Keratinocyte (primary cell): ENCODE results near the gene CD1E. TPM values are rescaled to one million over a fixed set of nuclear protein-coding genes. Genes with fewer than 3 reads are reported as not detected.

Experiments used
- DNase-seq: peaks from one replicate; pipeline ENCODE4 v3.0.0-alpha.2; 2011; ENCODE audit warnings: low read depth, missing footprints, low spot score
- FAIRE-seq: peaks from 2 replicates; lab custom pipeline; 2011; peaks lifted over from hg19 to GRCh38; lab: Jason Lieb, UNC
- H2AFZ ChIP-seq: 2 replicates; pipeline ENCODE4 v1.6.0; 2012; ENCODE audit warnings: low read length, control low read depth, inconsistent platforms; ENCODE audit not compliant: control insufficient read depth
- H3K27ac ChIP-seq: 2 replicates; pipeline ENCODE4 v1.5.1; 2011; ENCODE audit warnings: low read length; ENCODE audit not compliant: control insufficient read depth, insufficient read depth
- H3K27me3 ChIP-seq: 3 replicates; pipeline ENCODE4 v1.6.0; 2011; ENCODE audit warnings: low read length; ENCODE audit not compliant: control insufficient read depth, insufficient read depth; ENCODE audit errors: extremely low read depth
- H3K36me3 ChIP-seq, 2 experiments: 2 replicates in 1 of 2; 3 replicates in 1 of 2; pipeline ENCODE4 v1.5.1; 2011; ENCODE audit warnings: low read length in 2 of 2, mild to moderate bottlenecking in 1 of 2; ENCODE audit not compliant: control insufficient read depth in 2 of 2, insufficient read depth in 2 of 2; ENCODE audit errors: extremely low read depth in 1 of 2
- H3K4me1 ChIP-seq: 3 replicates; pipeline ENCODE4 v1.5.1; 2011; ENCODE audit warnings: low read length; ENCODE audit not compliant: control insufficient read depth, insufficient read depth; ENCODE audit errors: extremely low read depth
- H3K4me2 ChIP-seq: 3 replicates; pipeline ENCODE4 v1.6.0; 2011; ENCODE audit warnings: low read depth, low read length; ENCODE audit not compliant: control insufficient read depth, insufficient read depth; ENCODE audit errors: extremely low read depth
- H3K4me3 ChIP-seq, 3 experiments: fragments of 200-600 bp in 1 of 3; sonication (generic) in 1 of 3; 2 replicates in 2 of 3; 3 replicates in 1 of 3; pipeline ENCODE4 v1.5.1; 2011 to 2016; ENCODE audit warnings: low read length in 3 of 3, mild to moderate bottlenecking in 3 of 3, control low read depth in 2 of 3, inconsistent platforms in 1 of 3, low read depth in 1 of 3, mixed read lengths in 1 of 3, mixed run types in 1 of 3, moderate library complexity in 1 of 3; ENCODE audit not compliant: control insufficient read depth in 2 of 3, insufficient read depth in 2 of 3; ENCODE audit errors: extremely low read depth in 1 of 3
- H3K79me2 ChIP-seq: 2 replicates; pipeline ENCODE4 v1.6.0; 2012; ENCODE audit warnings: low read length; ENCODE audit not compliant: control insufficient read depth, insufficient read depth
- H3K9ac ChIP-seq: 3 replicates; pipeline ENCODE4 v1.6.0; 2011; ENCODE audit warnings: low read length; ENCODE audit not compliant: control insufficient read depth, insufficient read depth; ENCODE audit errors: extremely low read depth
- H3K9me1 ChIP-seq: 3 replicates; pipeline ENCODE4 v1.6.0; 2011; ENCODE audit warnings: low read length; ENCODE audit not compliant: control insufficient read depth, insufficient read depth; ENCODE audit errors: extremely low read depth
- H3K9me3 ChIP-seq: 2 replicates; pipeline ENCODE4 v1.5.1; 2012; ENCODE audit warnings: low read depth, low read length; ENCODE audit not compliant: control insufficient read depth
- H4K20me1 ChIP-seq: 3 replicates; pipeline ENCODE4 v1.6.0; 2011; ENCODE audit warnings: low read length; ENCODE audit not compliant: control insufficient read depth, insufficient read depth; ENCODE audit errors: extremely low read depth
- CTCF ChIP-seq, 3 experiments: IDR thresholded peaks in 1 of 3; conservative IDR thresholded peaks in 1 of 3; optimal IDR thresholded peaks in 1 of 3; 2 replicates in 2 of 3; 3 replicates in 1 of 3; pipeline versions ENCODE3 to v1.5.1; 2011; ENCODE audit warnings: low read length in 3 of 3, mild to moderate bottlenecking in 3 of 3, moderate library complexity in 2 of 3, control low read depth in 1 of 3, inconsistent platforms in 1 of 3; ENCODE audit not compliant: insufficient read depth in 2 of 3; ENCODE audit errors: extremely low read depth in 1 of 3
- EZH2 ChIP-seq: IDR thresholded peaks from one replicate; pipeline ENCODE4 v1.6.1; 2012; ENCODE audit warnings: inconsistent platforms, mild to moderate bottlenecking, low read length, moderate library complexity
- dilution Hi-C: fragments of 300-500 bp; cut with MboI; formaldehyde crosslinking; loops from one replicate; pipeline ENCODE4 v1.7.0; 2020; ENCODE audit warnings: low sequenced_read_pairs; ENCODE audit not compliant: extremely low pct_ligation_motif_present
- polyA plus RNA-seq, 5 experiments: library from polyadenylated mRNA; depleted of rRNA in 3 of 5; stranded (reverse) in 3 of 5; stranded (forward) in 1 of 5; unstranded in 1 of 5; fragments of >200 nt; gene quantifications; 1 replicate in 1 of 5; 2 replicates in 3 of 5; 3 replicates in 1 of 5; pipeline versions ENCODE4 v1.2.1 to v1.2.3, GENCODE V29; 2011 to 2012; ENCODE audit warnings: missing spikeins in 2 of 5, low read depth in 1 of 5, low replicate concordance in 1 of 5

CD1E gene
- polyA plus RNA-seq, 1 donor (not counting 4 experiments of a cell fraction or from before 2014, with no cell fraction given), result not detected

- Histone ChIP-seq H3K9me1 (no peaks in the 10 kb centered on the region), H3K9me3 (no peaks in the 10 kb centered on the region), H3K79me2 (no peaks in the 10 kb centered on the region), H3K36me3 (no peaks in the 10 kb centered on the region), H3K4me1 (no peaks in the 10 kb centered on the region), H3K27ac (no peak overlapping the region), H3K27me3 (no peaks in the 10 kb centered on the region), H3K4me3 (no peak overlapping the region), H2AFZ (no peak overlapping the region), H3K4me2 (no peak overlapping the region), H3K9ac (no peak overlapping the region), H4K20me1 (no peaks in the 10 kb centered on the region)
- TF ChIP-seq CTCF (optimal IDR thresholded peaks at IDR 0.05 in 1 of 3, IDR thresholded peaks at IDR 0.05 in 1 of 3, conservative IDR thresholded peaks at IDR 0.05 in 1 of 3; ENCODE audit: extremely low read depth in 1 of 3, insufficient read depth in 2 of 3, low read length in 3 of 3), result no peak
- TF ChIP-seq EZH2, result no peak
- FAIRE-seq, result no peak
- dilution Hi-C loops, result no loop called here
- no peak for DNase-seq
These were observed 43.0 kb downstream of the CD1E start for GRCh38 chr1:158396646-158397045.

GRCh38 chr1:158398818-158399514 lies 45.3 kb downstream of the CD1E start, which contains the start of gene OR10T2:
OR10T2 (minus strand) TSS chr1:158399466; CDS start chr1:158399466, 0 bp downstream.
- Histone ChIP-seq H3K4me3 (no peak within 1 kb of the TSS), H3K9me3 (no peaks in the 10 kb centered on the region), H2AFZ (no peak within 1 kb of the TSS), H3K27ac (no peak within 1 kb of the TSS), H3K9me1 (no peaks in the 10 kb centered on the region), H4K20me1 (no peaks in the 10 kb centered on the region), H3K9ac (no peak within 1 kb of the TSS), H3K4me1 (no peaks in the 10 kb centered on the region), H3K4me2 (no peak within 1 kb of the TSS), H3K27me3 (no peaks in the 10 kb centered on the region), H3K36me3 (no peaks in the 10 kb centered on the region), H3K79me2 (no peaks in the 10 kb centered on the region)
- dilution Hi-C loops, result no loop called here
- TF ChIP-seq CTCF (optimal IDR thresholded peaks at IDR 0.05 in 1 of 3, IDR thresholded peaks at IDR 0.05 in 1 of 3, conservative IDR thresholded peaks at IDR 0.05 in 1 of 3; ENCODE audit: extremely low read depth in 1 of 3, insufficient read depth in 2 of 3, low read length in 3 of 3) (no peak), EZH2 (no peak)
- no peak for DNase-seq
- FAIRE-seq, result no peak
